Neural cell (in vitro differentiated cells): ENCODE measurements around the gene PTK7. TPM values are rescaled to one million over a fixed set of nuclear protein-coding genes. Genes with fewer than 3 reads are reported as not detected.

Experiments
- H2AFZ ChIP-seq: fragments of 200-600, 300-800 bp; sonication (generic), shearing (Covaris generic); 2 replicates; pipeline ENCODE4 v1.6.0; 2014; ENCODE audit warnings: low read depth, mild to moderate bottlenecking, antibody characterized with exemption, low read length, moderate library complexity
- H3F3A ChIP-seq: fragments of 200-600 bp; shearing (Covaris generic); 2 replicates; pipeline ENCODE4 v1.6.1; 2016; ENCODE audit warnings: mild to moderate bottlenecking, moderate library complexity, mixed read lengths, antibody characterized with exemption, low read length; ENCODE audit not compliant: insufficient read depth, poor library complexity, severe bottlenecking
- H3K27ac ChIP-seq: fragments of 200-600, 300-800 bp; sonication (generic), shearing (Covaris generic); 2 replicates; pipeline ENCODE4 v1.5.1; 2014; ENCODE audit warnings: mild to moderate bottlenecking, low read length, moderate library complexity
- H3K27me3 ChIP-seq: fragments of 300-800, 200-600 bp; sonication (generic), shearing (Covaris generic); 2 replicates; pipeline ENCODE4 v1.6.0; 2014; ENCODE audit warnings: mild to moderate bottlenecking, low read depth, low read length, moderate library complexity; ENCODE audit not compliant: insufficient read depth
- H3K36me3 ChIP-seq: fragments of 300-800, 200-600 bp; sonication (generic), shearing (Covaris generic); 2 replicates; pipeline ENCODE4 v1.5.1; 2014; ENCODE audit warnings: mild to moderate bottlenecking, antibody characterized with exemption, low read length, moderate library complexity; ENCODE audit not compliant: insufficient read depth
- H3K4me2 ChIP-seq: fragments of 300-800, 200-600 bp; sonication (generic), shearing (Covaris generic); 2 replicates; pipeline ENCODE4 v1.6.0; 2014; ENCODE audit warnings: mild to moderate bottlenecking, low read length
- H3K4me3 ChIP-seq: fragments of 300-800, 200-600 bp; sonication (generic), shearing (Covaris generic); 2 replicates; pipeline ENCODE4 v1.5.1; 2014; ENCODE audit warnings: mild to moderate bottlenecking, low read length, moderate library complexity
- H3K79me2 ChIP-seq: fragments of 200-600 bp; shearing (Covaris generic); replicated peaks from 2 replicates; pipeline ENCODE4 v1.6.0; 2014; ENCODE audit warnings: mild to moderate bottlenecking, low read length, moderate library complexity; ENCODE audit not compliant: insufficient read depth
- H3K9ac ChIP-seq: fragments of 300-800, 200-600 bp; sonication (generic), shearing (Covaris generic); 2 replicates; pipeline ENCODE4 v1.6.1; 2016; ENCODE audit warnings: mild to moderate bottlenecking, low read length, mixed read lengths
- H3K9me2 ChIP-seq: fragments of 200-600 bp; shearing (Covaris generic); 2 replicates; pipeline ENCODE4 v1.6.1; 2016; ENCODE audit warnings: mild to moderate bottlenecking, low read length, mixed read lengths; ENCODE audit not compliant: insufficient read depth
- H3K9me3 ChIP-seq: fragments of 200-600, 300-800 bp; sonication (generic), shearing (Covaris generic); 2 replicates; pipeline ENCODE4 v1.6.1; 2016; ENCODE audit warnings: mild to moderate bottlenecking, mixed run types, low read length, moderate library complexity, mixed read lengths
- H4K20me1 ChIP-seq: fragments of 200-600 bp; shearing (Covaris generic); 2 replicates; pipeline ENCODE4 v1.6.1; 2016; ENCODE audit warnings: mild to moderate bottlenecking, mixed run types; ENCODE audit not compliant: insufficient read depth
- CTCF ChIP-seq: fragments of 450-650 bp; IDR thresholded peaks from 2 replicates; pipeline ENCODE4 v1.5.1; 2014; ENCODE audit warnings: antibody characterized with exemption, mild to moderate bottlenecking, moderate library complexity; ENCODE audit not compliant: poor library complexity, severe bottlenecking
- EP300 ChIP-seq: fragments of 450-650 bp; conservative IDR thresholded peaks from 2 replicates; pipeline ENCODE4 v1.6.1; 2014; ENCODE audit warnings: antibody characterized with exemption, mild to moderate bottlenecking, moderate library complexity; ENCODE audit not compliant: poor library complexity, severe bottlenecking
- EZH2 ChIP-seq: fragments of 200-600, 300-800 bp; shearing (Covaris generic), sonication (generic); IDR thresholded peaks from 2 replicates; pipeline ENCODE4 v1.6.1; 2014; ENCODE audit warnings: antibody characterized with exemption, low read length, borderline replicate concordance, mild to moderate bottlenecking; ENCODE audit not compliant: insufficient read depth, poor library complexity, severe bottlenecking
- MXI1 ChIP-seq: fragments of 450-650 bp; conservative IDR thresholded peaks from 2 replicates; pipeline ENCODE4 v1.6.1; 2014; ENCODE audit warnings: antibody characterized with exemption, mild to moderate bottlenecking; ENCODE audit not compliant: poor library complexity, severe bottlenecking
- POLR2AphosphoS5 ChIP-seq: IDR thresholded peaks from 2 replicates; pipeline ENCODE4 v1.6.1; 2012
- RAD21 ChIP-seq: fragments of 450-650 bp; conservative IDR thresholded peaks from 2 replicates; pipeline ENCODE4 v1.6.1; 2014; ENCODE audit warnings: antibody characterized with exemption, mild to moderate bottlenecking, moderate library complexity
- REST ChIP-seq: IDR thresholded peaks from 2 replicates; pipeline ENCODE4 v1.6.1; 2012; ENCODE audit warnings: borderline replicate concordance
- SMC3 ChIP-seq: fragments of 450-650 bp; conservative IDR thresholded peaks from 2 replicates; pipeline ENCODE4 v1.6.1; 2014; ENCODE audit warnings: antibody characterized with exemption, mild to moderate bottlenecking, moderate library complexity; ENCODE audit not compliant: poor library complexity
- TAF1 ChIP-seq: IDR thresholded peaks from 2 replicates; pipeline ENCODE4 v1.6.1; 2012; ENCODE audit warnings: low read depth
- polyA plus RNA-seq: library from polyadenylated mRNA; depleted of rRNA; stranded (reverse); fragments of >200 nt; gene quantifications from 2 replicates; pipeline ENCODE4 v1.2.3, GENCODE V29; 2014

Gene PTK7
- polyA plus RNA-seq, 1 donor from 2014 or later, result 32.5 TPM

DNA sequence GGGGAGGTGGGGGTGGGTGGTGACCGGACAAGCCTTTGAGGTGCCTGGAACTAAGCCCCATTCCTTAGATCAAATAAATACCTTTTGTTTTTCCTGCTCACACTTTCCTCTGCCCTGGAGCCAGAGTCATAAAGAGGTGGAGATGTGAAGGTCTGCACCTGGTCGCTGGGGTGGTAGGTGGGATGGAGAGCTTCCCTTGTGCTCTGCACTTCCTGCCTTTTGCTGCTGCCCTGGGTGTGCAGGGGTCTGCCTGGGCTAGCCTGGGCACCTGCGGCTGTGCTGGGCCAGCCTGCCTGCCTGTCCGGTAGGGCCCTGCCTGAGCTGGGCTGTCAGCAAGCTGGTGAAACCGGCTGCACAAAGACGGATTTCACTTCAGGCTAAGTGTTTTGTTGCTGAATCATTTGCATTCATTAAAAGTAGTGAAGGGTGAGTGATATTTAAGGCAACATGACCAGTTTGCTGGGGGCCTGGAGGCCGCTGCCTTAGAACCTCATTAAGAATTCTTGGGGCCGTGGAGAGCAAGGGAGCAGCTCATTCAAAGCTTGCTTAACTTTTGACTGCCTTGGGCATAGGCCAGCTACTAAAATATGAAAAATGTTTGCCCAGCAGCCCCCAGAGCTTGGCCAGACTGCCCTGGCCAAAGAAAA lies 20.5 kb downstream of the PTK7 start:
- Histone ChIP-seq H3K4me2 (no peak overlapping the region), H3K9me2 (no peaks in the 10 kb centered on the region), H3K9ac (no peak overlapping the region), H3K79me2 (peaks cover 10% of the 10 kb centered on the region), H3F3A (no peaks in the 10 kb centered on the region), H3K27ac (no peak overlapping the region), H3K4me3 (no peak overlapping the region), H3K9me3 (no peaks in the 10 kb centered on the region), H2AFZ (no peak overlapping the region), H4K20me1 (no peaks in the 10 kb centered on the region), H3K27me3 (no peaks in the 10 kb centered on the region), H3K36me3 (no peaks in the 10 kb centered on the region)
- TF ChIP-seq CTCF (no peak), SMC3 (no peak), TAF1 (no peak), EZH2 (no peak), REST (no peak), MXI1 (no peak)

- no peaks in the 10 kb centered on the region for H4K20me1 ChIP-seq
- TF ChIP-seq SMC3, result no peak
- no peak for TF ChIP-seq POLR2AphosphoS5
- no peak for TF ChIP-seq CTCF
- TF ChIP-seq RAD21, result no peak
- no peak for TF ChIP-seq EZH2
- TF ChIP-seq EP300, result no peak
- no peak overlapping the region for H3K4me3 ChIP-seq
- no peaks in the 10 kb centered on the region for H3K27me3 ChIP-seq
- H2AFZ ChIP-seq, result no peak overlapping the region
- H3K9me2 ChIP-seq, result no peaks in the 10 kb centered on the region
- H3K9me3 ChIP-seq, result no peaks in the 10 kb centered on the region
- no peak overlapping the region for H3K9ac ChIP-seq
- H3K36me3 ChIP-seq, result no peaks in the 10 kb centered on the region
- H3F3A ChIP-seq, result no peaks in the 10 kb centered on the region
- H3K4me2 ChIP-seq, result no peak overlapping the region
- H3K79me2 ChIP-seq, result peaks cover 10% of the 10 kb centered on the region
- H3K27ac ChIP-seq, result no peak overlapping the region
Observed at GRCh38 chr6:43097098-43097489, 21.0 kb downstream of the PTK7 start.
